GM12878 (cell line): ENCODE results near the gene TIMM17B. TPM values are rescaled to one million over a fixed set of nuclear protein-coding genes. Genes with fewer than 3 reads are reported as not detected.

ENCODE experiments used
- ATAC-seq: fragments of 200-7000 bp; cut with Tn5 transposase; 3 replicates; pipeline ENCODE4 v1.9.1; 2020; ENCODE audit warnings: mild to moderate bottlenecking, moderate library complexity
- BruUV-seq: library from RNA; stranded (reverse); fragments of 400-500 nt; replicated peaks from 2 replicates; lab custom pipeline; 2021; lab: Mats Ljungman, UMichigan
- CTCF ChIA-PET: fragments of 300-600 bp; sonication (Branson Sonifier 250); formaldehyde crosslinking; extraction: SDS; loops from one replicate; lab custom pipeline; 2021; ENCODE audit warnings: inconsistent platforms; lab: Yijun Ruan, JAX
- POLR2A ChIA-PET: fragments of 350-600 bp; formaldehyde crosslinking; extraction: SDS; loops from one replicate; lab custom pipeline; 2021; ENCODE audit warnings: inconsistent platforms; lab: Charles Lee
- RAD21 ChIA-PET: fragments of 300-600 bp; sonication (Branson Sonifier 250); formaldehyde crosslinking; loops from one replicate; lab custom pipeline; 2023; ENCODE audit warnings: antibody characterized with exemption; ENCODE audit not compliant: unreplicated experiment; lab: Charles Lee
- SMC1A ChIA-PET: fragments of 300-600 bp; sonication (Branson Sonifier 250); formaldehyde crosslinking; loops from one replicate; lab custom pipeline; 2023; ENCODE audit not compliant: unreplicated experiment, uncharacterized antibody; lab: Charles Lee
- DNase-seq: peaks from one replicate; pipeline ENCODE4 v3.0.0-alpha.2; 2011; ENCODE audit warnings: low read depth, low spot score
- FAIRE-seq: peaks from 3 replicates; lab custom pipeline; 2011; peaks lifted over from hg19 to GRCh38; lab: Jason Lieb, UNC
- H2AFZ ChIP-seq: 2 replicates; pipeline ENCODE4 v1.6.0; 2011; ENCODE audit warnings: low read depth, low read length, control low read depth; ENCODE audit not compliant: control insufficient read depth
- H3K27ac ChIP-seq: 2 replicates; pipeline ENCODE4 v1.5.1; 2011; ENCODE audit warnings: control low read depth; ENCODE audit not compliant: control insufficient read depth, insufficient read depth
- H3K27me3 ChIP-seq, 2 experiments: replicated peaks in 1 of 2; 2 replicates each; pipeline versions ENCODE4 v1.6.0 to v1.6.1; 2011; ENCODE audit warnings: low read length in 1 of 2; ENCODE audit not compliant: control insufficient read depth in 2 of 2, insufficient read depth in 2 of 2
- H3K36me3 ChIP-seq, 2 experiments: 2 replicates each; pipeline ENCODE4 v1.5.1; 2011; ENCODE audit warnings: low read length in 1 of 2; ENCODE audit not compliant: control insufficient read depth in 2 of 2, insufficient read depth in 2 of 2
- H3K4me1 ChIP-seq: 2 replicates; pipeline ENCODE4 v1.6.1; 2011; ENCODE audit warnings: mild to moderate bottlenecking, low read length, moderate library complexity, mixed read lengths; ENCODE audit not compliant: control insufficient read depth, insufficient read depth
- H3K4me2 ChIP-seq: 2 replicates; pipeline ENCODE4 v1.6.0; 2011; ENCODE audit warnings: control low read depth; ENCODE audit not compliant: control insufficient read depth, insufficient read depth
- H3K4me3 ChIP-seq: fragments of 200-600 bp; sonication (generic); 2 replicates; pipeline ENCODE4 v1.5.1; 2016
- H3K79me2 ChIP-seq: 2 replicates; pipeline ENCODE4 v1.6.0; 2011; ENCODE audit warnings: low read length; ENCODE audit not compliant: control insufficient read depth, insufficient read depth
- H3K9ac ChIP-seq: 2 replicates; pipeline ENCODE4 v1.8.0; 2011; ENCODE audit warnings: low read length, control low read depth, mixed read lengths; ENCODE audit not compliant: control insufficient read depth, insufficient read depth
- H3K9me3 ChIP-seq: replicated peaks from 3 replicates; pipeline ENCODE4 v1.5.1; 2011; ENCODE audit warnings: mild to moderate bottlenecking, low read length; ENCODE audit not compliant: control insufficient read depth, insufficient read depth
- H4K20me1 ChIP-seq: 2 replicates; pipeline ENCODE4 v1.6.0; 2011; ENCODE audit not compliant: control insufficient read depth, insufficient read depth
- ASH2L ChIP-seq: fragments of 300-600, 200-600 bp; sonication (generic); IDR thresholded peaks from 2 replicates; pipeline ENCODE4 v1.6.1; 2017; ENCODE audit warnings: low read depth, mild to moderate bottlenecking, borderline replicate concordance
- CHD4 ChIP-seq: fragments of 200-600 bp; sonication (generic); IDR thresholded peaks from 2 replicates; pipeline ENCODE4 v1.6.1; 2016; ENCODE audit warnings: mild to moderate bottlenecking
- CREM ChIP-seq: IDR thresholded peaks from 2 replicates; pipeline ENCODE4 v1.6.1; 2014; ENCODE audit warnings: antibody characterized with exemption, low read depth
- E4F1 ChIP-seq: fragments of 450-650 bp; IDR thresholded peaks from 2 replicates; pipeline ENCODE4 v1.6.1; 2018; ENCODE audit warnings: borderline replicate concordance, mild to moderate bottlenecking; ENCODE audit not compliant: partially characterized antibody
- EP300 ChIP-seq, 2 experiments: fragments of 150-350 bp in 1 of 2; IDR thresholded peaks; 2 replicates each; pipeline ENCODE4 v1.6.1; 2011 to 2012; ENCODE audit warnings: low read depth in 2 of 2, low read length in 2 of 2, borderline replicate concordance in 1 of 2, improper control_type of control experiment in 1 of 2, inconsistent platforms in 1 of 2; ENCODE audit not compliant: control insufficient read depth in 1 of 2
- GATAD2B ChIP-seq: fragments of 450-650 bp; conservative IDR thresholded peaks from 2 replicates; pipeline ENCODE4 v1.6.1; 2017; ENCODE audit warnings: low read depth, mild to moderate bottlenecking, moderate library complexity
- IKZF2 ChIP-seq, 2 experiments: fragments of 450-650 bp; IDR thresholded peaks; 2 replicates each; pipeline ENCODE4 v1.6.1; 2017; ENCODE audit warnings: mild to moderate bottlenecking in 2 of 2, moderate library complexity in 2 of 2
- NKRF ChIP-seq: fragments of 450-650 bp; conservative IDR thresholded peaks from 2 replicates; pipeline ENCODE4 v1.6.1; 2017; ENCODE audit warnings: mild to moderate bottlenecking, moderate library complexity
- POLR2AphosphoS5 ChIP-seq: IDR thresholded peaks from 2 replicates; pipeline ENCODE4 v1.6.1; 2011; ENCODE audit warnings: mild to moderate bottlenecking, low read length, inconsistent platforms
- RAD21 ChIP-seq: IDR thresholded peaks from 2 replicates; pipeline ENCODE4 v1.6.1; 2011; ENCODE audit warnings: mild to moderate bottlenecking, low read depth, low read length, moderate library complexity; ENCODE audit not compliant: insufficient read depth
- SMC3 ChIP-seq: IDR thresholded peaks from 2 replicates; pipeline ENCODE4 v1.6.1; 2011; ENCODE audit warnings: low read length, improper control_type of control experiment, borderline replicate concordance
- SRF ChIP-seq, 2 experiments: IDR thresholded peaks; 2 replicates each; pipeline ENCODE4 v1.6.1; 2011; ENCODE audit warnings: low read depth in 2 of 2, low read length in 2 of 2, mild to moderate bottlenecking in 1 of 2, moderate library complexity in 1 of 2
- TCF3 ChIP-seq: IDR thresholded peaks from 2 replicates; pipeline ENCODE4 v1.6.1; 2012; ENCODE audit warnings: low read depth, mild to moderate bottlenecking, low read length, borderline replicate concordance; ENCODE audit not compliant: insufficient read depth
- WGBS: methylation state at CpG from one replicate; pipeline ENCODE4 v1.1.6; 2016; ENCODE audit warnings: low lambda C conversion rate; ENCODE audit not compliant: insufficient replicate concordance, insufficient coverage; ENCODE audit errors: missing lambda C conversion rate; 5-methylcytosine and 5-hydroxymethylcytosine counted together
- in situ Hi-C: fragments of 300-500 bp; cut with MboI; formaldehyde crosslinking; loops from 9 replicates; pipeline ENCODE4 v1.14.3; 2018; ENCODE audit warnings: mixed read lengths
- intact Hi-C: fragments of 100-400 bp; cut with micrococcal nuclease; formaldehyde crosslinking; loops from one replicate; pipeline ENCODE4 v1.14.2; 2022; ENCODE audit not compliant: unreplicated experiment
- polyA plus RNA-seq, 11 experiments: library from polyadenylated mRNA; depleted of rRNA in 4 of 11; unstranded in 6 of 11; stranded (reverse) in 5 of 11; fragments of >200 nt; fragmentation: Nextera tagmentation in 4 of 11; fragmentation: Illumina TruSeq in 1 of 11; extraction: Ambion mirVana in 4 of 11; extraction: Trizol in 1 of 11; gene quantifications; 1 replicate in 1 of 11; 2 replicates in 10 of 11; pipeline versions ENCODE4 v1.2.1 to v1.2.3, GENCODE V29; 2011 to 2016; ENCODE audit warnings: inconsistent platforms in 2 of 11, missing spikeins in 2 of 11, low read depth in 1 of 11
- total RNA-seq, 4 experiments: library from RNA; depleted of rRNA in 3 of 4; stranded (reverse); fragments of >200 nt in 3 of 4; fragmentation: Illumina TruSeq in 1 of 4; extraction: Trizol in 1 of 4; gene quantifications; 2 replicates each; pipeline versions ENCODE4 v1.2.1 to v1.2.3, GENCODE V29; 2013 to 2021

TIMM17B gene
- total and polyA plus RNA-seq, 10 of the 15 experiments (the other 5 are each of a cell fraction or from before 2014, with no cell fraction given), result 4.5 to 88.7 (median 47.5) TPM

DNA sequence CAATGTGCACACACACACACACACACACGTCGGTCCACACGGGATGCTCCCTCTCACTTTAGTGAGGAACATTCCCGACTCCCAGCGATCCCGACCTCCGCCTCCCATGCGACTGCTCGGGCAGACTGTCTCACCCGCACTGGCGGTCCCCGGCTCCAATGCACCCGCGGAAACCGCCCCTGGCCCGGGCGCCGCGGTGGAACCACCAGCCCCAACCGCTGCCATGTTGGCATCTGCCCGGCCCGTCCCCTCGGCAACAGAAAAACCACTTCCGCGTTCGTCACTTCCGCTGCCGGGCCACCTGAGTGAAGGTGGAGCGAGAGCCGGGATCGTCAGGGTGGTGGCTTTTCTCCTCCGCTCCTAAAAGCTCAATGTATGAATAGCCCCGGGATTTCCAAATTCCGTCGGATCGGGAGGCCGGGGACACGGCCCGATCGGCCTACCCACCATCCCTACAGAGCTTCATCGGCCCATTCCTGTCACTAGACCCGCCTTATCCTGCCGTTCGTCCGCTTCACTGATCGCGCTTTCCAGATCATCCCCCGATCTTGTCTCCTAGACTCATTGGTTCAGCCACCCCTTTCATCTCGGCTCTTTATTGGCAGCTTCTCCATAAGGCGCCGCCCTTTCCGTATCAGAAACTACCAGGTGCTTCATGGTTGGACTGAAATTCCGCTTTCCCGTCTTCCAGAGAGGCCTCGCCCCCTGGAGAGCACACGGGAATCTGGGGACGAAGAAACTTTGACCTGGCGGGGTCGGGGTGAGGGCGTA lies 14.0 kb upstream of the TIMM17B start, which contains the start of gene SLC35A2 (continued):
- peak; percentile 90 for TF ChIP-seq NKRF
- no peak for TF ChIP-seq GATAD2B
- peak; percentile 87 for TF ChIP-seq CREM
- TF ChIP-seq ASH2L, result no peak
- TF ChIP-seq EP300 (IDR thresholded peaks at IDR 0.05; ENCODE audit: borderline replicate concordance in 1 of 2, control insufficient read depth in 1 of 2, low read depth in 2 of 2, low read length in 2 of 2), result no peak
- no peak for TF ChIP-seq CHD4

- Histone ChIP-seq H3K4me3 (peak overlapping the region; percentile 62), H3K27me3 (no peaks in the 10 kb centered on the region), H3K27ac (peak overlapping the region; percentile 68), H3K4me1 (no peaks in the 10 kb centered on the region), H3K79me2 (peaks cover 26% of the 10 kb centered on the region), H3K9me3 (no peaks in the 10 kb centered on the region; the same call in 2 of the 3 replicates), H3K9ac (peak overlapping the region; percentile 55), H3K4me2 (peak overlapping the region; percentile 45), H4K20me1 (peaks cover 5% of the 10 kb centered on the region; the same call in 1 of the 2 replicates), H2AFZ (peak overlapping the region; percentile 48), H3K36me3 (peaks cover 3 to 8% of the 10 kb centered on the region in 2 experiments; a peak in 3 of 4 replicates)
- DNase-seq (no peak), ATAC-seq (peak; percentile 8), FAIRE-seq (no peak)
- ChIA-PET RAD21 (interaction anchor here (1.7 to 1.8 kb wide), 3 partner anchors 13 to 27 kb away, joined by 7 to 12 read pairs (median 10); partner anchors contain the start of genes PQBP1 and TIMM17B), CTCF (interaction anchor here (0.6 kb wide), 1 partner anchor 35 kb away, joined by 3 read pairs; no protein-coding TSS in a partner anchor), SMC1A (interaction anchor here (3.1 kb wide), 1 partner anchor 26 kb away, joined by 9 read pairs; no protein-coding TSS in a partner anchor), POLR2A (interaction anchor here (0.6 to 2.7 kb wide), 4 partner anchors 13 to 1043 kb away, joined by 3 to 15 read pairs (median 9); partner anchors contain the start of genes PQBP1 and TIMM17B)
- WGBS, result 24% methylated on average over 12 of the region's 12 CpGs
- BruUV-seq, result no TSS peak
- intact Hi-C loops, result loop anchor here (5.0 kb wide), 2 partner anchors 36 to 214 kb away; partner anchors contain the start of gene SUV39H1
- in situ Hi-C loops, result no loop called here
- TF ChIP-seq TCF3, result peak; percentile 6; the same call in 1 of the 2 replicates
- no peak for TF ChIP-seq SRF (IDR thresholded peaks at IDR 0.05; ENCODE audit: low read depth in 2 of 2, low read length in 2 of 2)
- peak; percentile 2; the same call in 1 of the 2 replicates for TF ChIP-seq POLR2AphosphoS5
- no peak for TF ChIP-seq IKZF2 (IDR thresholded peaks at IDR 0.05)
- TF ChIP-seq RAD21, result no peak
- TF ChIP-seq E4F1, result no peak
- TF ChIP-seq SMC3, result no peak
Observed at GRCh38 chrX:48910926-48911411, 13.4 kb upstream of the TIMM17B start.
